ENCODE data around the gene ZNF554.
"Not testable (repeated sequence)": the region's sequence is repeated elsewhere in the genome, so short reads cannot be mapped to it uniquely, and the experiment has no call there.

ZNF554 gene

DNA sequence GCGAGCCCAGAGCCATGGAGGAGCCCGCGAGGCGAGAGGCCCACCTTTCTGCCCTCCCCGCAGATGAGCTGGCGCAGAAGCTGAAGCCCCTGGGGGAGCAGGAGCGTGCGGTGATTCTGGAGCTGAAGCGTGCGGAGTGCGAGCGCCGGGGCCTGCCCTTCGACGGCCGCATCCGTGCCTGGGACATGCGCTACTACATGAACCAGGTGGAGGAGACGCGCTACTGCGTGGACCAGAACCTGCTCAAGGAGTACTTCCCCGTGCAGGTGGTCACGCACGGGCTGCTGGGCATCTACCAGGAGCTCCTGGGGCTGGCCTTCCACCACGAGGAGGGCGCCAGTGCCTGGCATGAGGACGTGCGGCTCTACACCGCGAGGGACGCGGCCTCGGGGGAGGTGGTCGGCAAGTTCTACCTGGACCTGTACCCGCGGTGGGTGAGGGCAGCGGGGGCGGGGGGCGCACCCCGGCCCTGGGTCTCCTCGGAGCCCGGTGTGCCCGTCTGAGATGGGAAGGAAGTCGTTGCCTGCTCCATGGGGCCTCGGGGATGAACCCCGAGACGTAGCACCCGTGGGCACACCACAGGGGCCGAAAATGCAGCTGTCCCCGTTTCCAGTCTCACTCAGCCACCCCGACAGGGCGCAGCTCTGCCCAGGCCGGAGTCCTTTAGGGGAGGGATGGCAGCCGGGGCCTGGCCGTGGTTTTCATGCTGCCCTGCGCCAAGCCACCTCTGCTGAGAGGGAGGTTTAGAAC lies 12.1 kb upstream of the ZNF554 start:
- DNase-seq (ENCODE audit: low read depth in 2 of 2): no peak

DNA sequence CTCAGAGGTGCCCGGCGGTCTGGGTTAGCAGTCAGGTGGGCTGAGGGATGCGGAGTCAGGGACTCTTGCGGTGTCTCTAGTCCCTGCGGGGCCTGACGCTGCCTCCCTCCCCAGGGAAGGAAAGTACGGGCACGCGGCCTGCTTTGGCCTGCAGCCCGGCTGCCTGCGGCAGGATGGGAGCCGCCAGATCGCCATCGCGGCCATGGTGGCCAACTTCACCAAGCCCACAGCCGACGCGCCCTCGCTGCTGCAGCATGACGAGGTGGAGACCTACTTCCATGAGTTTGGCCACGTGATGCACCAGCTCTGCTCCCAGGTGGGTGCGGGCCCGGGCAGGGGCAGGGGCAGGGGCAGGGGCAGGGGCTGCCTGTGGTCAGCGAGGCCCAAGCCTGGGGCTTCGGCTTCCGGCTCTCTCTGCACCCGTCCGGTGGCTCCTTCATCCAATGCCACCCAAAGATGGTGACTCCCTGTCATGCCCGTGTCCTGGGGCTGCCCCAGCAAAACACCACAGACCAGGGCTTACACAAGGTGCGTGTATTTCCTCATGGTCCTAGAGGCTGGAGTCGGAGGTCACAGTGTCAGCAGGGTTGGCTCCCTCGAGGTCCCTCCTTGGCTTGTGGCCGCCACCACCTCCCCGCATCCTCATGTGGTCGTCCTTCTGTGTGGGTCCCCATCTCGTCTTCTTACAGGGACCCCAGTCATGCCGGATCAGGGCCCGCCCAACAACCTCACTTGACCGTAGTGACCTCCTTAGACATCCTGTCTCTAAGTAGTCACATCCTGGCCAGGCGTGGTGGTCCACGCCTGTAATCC lies 11.3 kb upstream of the ZNF554 start:
- no peak for DNase-seq (ENCODE audit: low read depth in 2 of 2)

DNA sequence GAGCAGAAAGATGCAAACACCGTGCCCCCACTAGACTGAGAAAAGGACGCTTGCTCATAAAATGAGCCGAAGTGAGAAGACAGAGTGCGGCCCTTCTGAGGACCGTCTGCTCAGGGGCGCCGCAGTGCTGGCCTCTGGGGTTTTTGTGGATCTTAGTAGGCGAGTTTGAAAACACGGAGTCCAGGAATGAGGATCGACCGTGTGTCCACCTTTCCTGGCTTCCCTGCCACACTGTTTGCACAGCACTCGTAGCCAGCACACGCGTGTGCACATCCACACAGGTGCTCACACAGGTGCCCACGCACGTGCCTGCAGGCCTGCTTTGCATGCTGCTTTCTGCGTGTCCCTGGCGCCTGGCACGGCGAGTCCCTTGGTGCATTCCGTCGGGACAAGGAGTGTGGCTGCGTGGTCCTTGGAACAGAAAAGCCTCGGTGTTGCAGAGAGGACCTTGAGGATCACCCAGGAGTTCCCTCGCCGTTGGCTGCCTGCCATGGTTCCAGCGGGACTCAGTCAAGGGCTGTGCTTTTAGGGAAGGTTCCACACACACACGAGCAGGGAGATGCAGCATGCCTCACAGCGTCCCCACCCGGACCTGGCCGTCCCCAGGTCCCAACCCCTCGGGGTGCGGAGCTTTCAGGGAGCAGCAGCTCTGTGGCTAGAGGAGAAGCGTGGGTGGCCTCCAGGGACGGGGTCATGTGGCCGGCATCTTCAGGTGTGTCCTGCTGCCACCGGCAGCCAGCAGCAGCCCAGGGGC lies 10.1 kb upstream of the ZNF554 start:
- DNase-seq (ENCODE audit: low read depth in 2 of 2): no peak

DNA sequence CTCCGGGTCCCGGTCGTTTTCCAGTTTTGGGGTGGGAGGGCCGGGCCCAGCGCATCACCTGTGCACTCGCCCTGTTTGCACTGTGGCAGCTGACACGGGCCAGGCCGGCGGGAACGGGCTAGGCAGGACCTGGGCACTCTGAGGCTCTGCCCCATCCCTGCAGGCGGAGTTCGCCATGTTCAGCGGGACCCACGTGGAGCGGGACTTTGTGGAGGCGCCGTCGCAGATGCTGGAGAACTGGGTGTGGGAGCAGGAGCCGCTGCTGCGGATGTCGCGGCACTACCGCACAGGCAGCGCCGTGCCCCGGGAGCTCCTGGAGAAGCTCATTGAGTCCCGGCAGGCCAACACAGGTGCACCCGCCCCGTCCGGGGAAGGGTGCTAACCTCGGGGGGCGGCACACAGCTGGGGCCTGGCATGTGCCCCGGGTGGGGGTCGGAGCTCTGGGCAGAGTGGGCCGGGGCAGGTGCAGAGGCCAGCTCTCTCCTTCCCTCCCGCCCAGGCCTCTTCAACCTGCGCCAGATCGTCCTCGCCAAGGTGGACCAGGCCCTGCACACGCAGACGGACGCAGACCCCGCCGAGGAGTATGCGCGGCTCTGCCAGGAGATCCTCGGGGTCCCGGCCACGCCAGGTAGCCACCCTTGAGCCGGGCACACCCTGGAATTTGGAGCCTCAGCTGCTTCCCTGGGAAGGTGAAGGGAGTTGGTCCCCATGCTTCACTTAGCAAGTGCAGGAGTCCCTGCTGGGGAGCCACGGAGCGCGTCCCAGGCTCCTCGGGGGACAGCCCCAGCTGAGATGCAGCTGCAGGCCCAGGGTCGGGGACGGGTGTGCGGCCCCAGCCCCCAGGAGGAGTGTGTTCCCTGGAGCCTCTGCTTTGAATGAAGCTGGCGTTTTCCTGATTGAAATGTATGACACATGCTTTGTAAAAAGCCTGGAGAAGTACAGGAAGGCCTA lies 9.3 kb upstream of the ZNF554 start:
- DNase-seq (ENCODE audit: low read depth in 2 of 2): no peak

DNA sequence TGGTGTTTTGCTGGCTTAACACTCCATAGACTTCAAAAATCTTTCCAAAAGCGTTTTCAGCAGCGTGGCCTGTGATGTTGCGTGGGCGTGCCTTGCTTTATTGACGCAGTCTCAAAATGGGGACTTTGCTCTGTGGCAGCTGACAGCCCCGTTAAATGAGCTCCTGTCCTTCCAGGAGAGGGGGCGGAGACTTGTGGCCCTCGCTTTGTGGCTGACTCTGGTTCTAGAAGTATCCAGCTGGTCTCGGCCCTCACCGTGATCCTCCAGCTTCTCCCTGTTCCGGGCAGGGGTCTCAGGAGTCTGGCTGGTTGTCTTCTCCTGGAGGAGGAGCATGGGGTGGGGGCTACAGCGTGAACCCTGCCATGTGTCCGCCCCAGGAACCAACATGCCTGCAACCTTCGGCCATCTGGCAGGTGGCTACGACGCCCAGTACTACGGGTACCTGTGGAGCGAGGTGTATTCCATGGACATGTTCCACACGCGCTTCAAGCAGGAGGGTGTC lies 8.4 kb upstream of the ZNF554 start:
- no peak for DNase-seq (ENCODE audit: low read depth in 2 of 2)

DNA sequence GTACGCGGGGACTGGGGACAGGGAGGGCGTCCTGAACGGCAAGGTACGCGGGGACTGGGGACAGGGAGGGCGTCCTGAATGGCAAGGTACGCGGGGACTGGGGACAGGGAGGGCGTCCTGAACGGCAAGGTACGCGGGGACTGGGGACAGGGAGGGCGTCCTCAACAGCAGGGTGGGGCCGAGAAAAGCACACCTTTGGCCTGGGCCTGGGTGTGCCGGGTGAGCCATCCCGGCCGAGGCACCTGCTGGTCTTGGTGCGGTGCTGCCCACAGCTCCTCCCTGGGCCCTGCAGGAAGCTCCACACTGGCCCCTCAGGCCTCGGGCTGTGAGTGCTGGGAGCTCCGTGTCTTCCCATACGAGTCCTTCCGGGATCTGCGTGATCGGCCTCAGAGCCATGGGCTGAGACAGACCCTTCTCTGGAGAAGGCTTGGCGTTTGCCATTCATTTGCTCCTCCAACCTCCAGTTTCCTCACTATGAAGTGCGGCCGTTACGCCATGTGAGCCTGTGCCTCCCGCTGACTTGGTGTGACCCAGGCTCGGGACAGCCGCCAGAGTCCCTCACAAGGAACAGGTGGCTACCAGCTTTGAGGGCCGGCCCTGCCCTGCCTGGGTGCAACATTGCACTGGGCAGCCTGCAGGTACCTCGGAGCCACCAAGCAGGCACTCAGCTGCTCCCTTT lies 7.8 kb upstream of the ZNF554 start:
- DNase-seq (ENCODE audit: low read depth in 2 of 2): no peak

DNA sequence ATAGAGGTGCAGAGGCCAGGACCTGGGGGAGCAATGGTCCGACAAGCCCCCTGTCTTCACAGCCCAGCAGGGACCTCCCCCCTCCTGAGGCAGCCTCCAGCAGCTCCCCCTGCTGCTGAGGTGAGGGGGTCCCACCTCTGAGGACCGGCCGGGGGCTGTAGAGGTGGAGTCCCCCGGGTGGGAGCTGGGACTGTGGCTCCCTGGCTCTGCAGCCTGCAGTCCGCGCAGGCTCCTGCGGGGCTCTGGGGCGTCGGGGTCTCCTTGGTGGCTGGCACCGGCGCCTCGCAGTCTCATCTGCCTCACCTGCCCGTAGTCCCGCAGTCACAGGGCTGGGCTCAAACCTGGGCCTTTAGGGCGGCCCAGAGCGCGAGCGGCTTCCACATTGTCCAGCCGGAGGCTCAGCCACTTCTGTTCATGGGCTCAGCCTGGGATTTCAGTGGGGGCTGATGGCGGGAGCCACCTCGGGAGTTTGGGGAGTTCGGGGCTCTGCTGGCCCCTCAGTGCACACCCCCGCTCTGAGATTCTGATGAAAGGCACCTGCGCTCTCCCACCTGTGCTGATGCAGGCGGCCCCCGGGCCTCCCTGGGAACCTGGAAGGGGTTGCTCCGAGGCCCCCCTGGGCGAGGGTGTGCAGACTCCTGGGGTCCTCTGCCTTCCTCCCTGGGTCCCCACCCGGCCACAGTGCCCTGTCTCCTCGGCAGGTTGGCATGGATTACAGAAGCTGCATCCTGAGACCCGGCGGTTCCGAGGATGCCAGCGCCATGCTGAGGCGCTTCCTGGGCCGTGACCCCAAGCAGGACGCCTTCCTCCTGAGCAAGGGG lies 7.0 kb upstream of the ZNF554 start:
- DNase-seq (ENCODE audit: low read depth in 2 of 2): no peak

DNA sequence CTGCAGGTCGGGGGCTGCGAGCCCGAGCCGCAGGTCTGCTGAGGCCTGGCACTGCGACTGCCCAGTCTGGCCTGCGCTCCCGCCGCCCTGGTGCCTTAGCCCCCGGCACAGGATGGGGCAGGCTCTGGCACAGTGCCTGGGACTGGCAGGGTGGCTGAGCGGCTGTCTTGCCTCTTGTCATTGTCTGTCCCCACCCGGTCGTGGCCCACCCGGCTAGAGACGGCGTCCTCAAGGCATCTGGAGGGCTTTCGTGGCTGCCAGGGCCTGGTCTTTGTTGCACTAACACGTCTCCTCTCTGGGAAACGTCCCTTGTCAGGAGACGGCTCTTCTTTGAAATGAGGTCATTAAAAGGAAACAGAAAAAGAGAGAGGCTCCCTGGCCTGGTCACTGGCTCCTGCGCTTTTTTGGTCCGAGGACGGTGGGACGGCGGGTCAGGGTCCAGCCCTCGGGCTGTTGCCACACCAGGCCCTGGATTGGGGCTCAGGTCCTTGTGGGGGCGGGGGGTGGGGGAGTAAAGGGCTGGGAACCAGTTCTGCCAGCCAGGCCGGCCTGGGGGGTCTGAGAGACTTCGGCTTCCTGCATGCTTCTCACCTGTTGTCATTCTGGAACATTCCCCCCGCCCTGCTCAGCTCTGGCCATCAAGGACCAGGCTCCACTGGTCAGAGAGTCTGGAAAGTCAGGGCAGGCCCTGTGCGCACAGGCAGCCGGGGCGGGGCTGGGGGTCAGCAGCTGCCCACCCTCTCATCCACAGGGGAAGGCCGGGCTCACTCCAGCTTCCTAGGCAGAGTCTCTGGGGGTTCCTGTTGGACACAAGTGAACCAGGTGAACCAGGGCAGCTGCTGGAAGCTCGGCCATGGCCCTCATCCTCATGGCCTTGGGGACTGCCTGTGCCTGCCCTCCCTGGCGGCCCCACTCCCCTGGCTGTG lies 6.2 kb upstream of the ZNF554 start:
- DNase-seq (ENCODE audit: low read depth in 2 of 2): no peak

DNA sequence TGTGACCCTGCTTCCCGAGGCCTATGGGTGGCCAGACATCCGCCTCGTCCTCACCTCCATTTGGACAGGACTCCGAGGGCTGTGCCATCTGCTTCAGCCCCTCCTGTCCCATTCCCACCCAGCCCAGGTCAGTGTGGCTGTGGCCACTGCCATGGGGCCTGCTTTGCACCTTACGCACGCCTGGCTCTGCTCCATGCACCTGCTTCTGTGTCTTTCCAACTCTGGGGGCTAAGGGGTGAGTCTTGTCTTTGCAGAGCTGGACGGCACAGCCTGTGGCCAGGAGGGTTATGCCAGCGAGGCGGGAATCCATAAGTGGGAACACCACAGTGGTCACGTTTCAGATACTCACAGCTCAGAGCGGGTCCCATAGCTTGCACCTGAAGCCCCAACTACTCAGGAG lies 5.2 kb upstream of the ZNF554 start:
- no peak for DNase-seq (ENCODE audit: low read depth in 2 of 2)

DNA sequence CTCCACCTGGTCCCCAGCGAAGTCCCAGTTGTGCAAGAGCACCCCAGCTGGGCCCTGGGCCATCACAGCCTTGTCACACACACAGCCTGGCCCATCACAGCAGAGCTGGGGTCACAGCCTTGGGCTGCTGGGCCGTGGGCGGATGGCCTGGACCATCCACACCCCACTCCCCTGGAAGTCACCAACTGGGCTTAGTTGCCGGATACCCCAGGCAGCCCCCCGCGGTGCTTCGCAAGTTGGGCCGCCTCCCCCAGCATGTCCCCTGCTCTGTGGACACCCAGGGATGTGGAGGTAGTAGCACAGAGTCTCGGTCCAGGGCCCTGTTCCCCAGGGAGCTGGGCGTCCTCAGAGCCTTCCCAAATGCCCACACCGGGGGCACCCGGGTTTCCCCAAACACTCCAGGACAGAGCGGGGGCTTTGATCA lies 4.5 kb upstream of the ZNF554 start:
- DNase-seq (ENCODE audit: low read depth in 2 of 2): no peak

DNA sequence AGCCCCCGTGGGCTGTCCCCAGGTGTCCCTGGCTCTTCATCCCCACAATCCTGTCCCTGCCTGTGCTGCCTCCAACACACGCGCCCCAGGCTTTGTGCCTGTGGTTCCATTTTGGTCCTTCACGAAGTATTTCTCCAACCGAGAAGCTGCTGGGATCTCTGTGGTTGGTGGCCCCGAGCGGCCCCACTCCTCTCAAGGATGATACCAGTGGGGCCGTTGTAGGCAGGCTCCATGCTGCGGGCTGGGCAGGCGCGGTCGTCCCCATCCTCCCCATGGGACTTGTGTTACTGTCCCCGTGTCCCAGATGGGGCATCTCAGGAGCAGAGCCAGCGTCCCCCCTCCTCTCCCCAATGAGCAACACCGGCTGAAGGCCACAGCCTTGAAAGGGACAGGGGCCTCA lies 3.7 kb upstream of the ZNF554 start:
- DNase-seq (ENCODE audit: low read depth in 2 of 2): no peak

DNA sequence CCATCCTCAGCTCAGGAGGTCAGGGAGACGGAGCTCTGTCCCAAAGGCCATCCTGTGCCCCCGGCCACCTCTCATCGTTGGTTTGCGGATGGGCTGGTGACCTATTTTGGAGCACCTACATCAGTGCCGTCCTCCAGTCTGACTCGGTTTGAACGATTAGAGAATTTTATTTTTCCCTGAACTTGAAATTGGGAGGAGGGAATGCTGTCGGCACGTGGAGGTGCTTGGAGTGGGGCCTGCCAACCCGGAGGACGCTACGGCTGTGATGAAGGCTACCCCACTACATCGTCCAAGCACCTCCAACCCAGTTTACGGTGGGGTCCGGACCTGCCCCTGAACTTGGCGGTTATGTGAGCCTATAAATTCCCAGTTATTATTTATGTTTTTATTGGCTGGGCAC lies 3.0 kb upstream of the ZNF554 start:
- no peak for DNase-seq (ENCODE audit: low read depth in 2 of 2)

DNA sequence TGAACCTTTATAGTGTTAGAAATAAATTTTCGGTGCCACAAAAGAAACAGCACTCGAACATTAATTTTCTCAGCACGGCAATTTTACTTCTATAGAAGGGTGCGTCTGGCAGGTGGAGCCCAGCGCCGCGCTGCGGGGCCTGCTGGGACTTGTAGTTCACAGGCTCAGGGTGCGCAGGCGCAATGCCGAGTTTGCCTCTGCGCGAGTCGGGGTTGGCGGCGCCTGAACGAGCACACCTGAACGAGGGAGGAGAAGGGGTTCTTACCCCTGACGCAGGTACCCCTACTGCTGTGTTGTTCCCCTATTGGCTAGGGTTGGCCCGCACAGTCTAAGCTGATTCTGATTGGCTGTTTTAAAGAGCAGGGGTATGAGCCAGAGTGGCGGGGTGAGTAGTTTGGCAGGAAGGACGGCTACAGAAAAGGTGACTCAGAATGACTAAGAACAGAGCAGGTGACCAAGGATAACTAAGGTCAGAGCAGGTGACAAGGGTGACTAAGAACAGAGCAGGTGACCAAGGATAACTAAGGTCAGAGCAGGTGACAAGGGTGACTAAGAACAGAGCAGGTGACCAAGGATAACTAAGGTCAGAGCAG lies 2.3 kb upstream of the ZNF554 start:
- not testable (repeated sequence) for DNase-seq (ENCODE audit: low read depth in 2 of 2)

DNA sequence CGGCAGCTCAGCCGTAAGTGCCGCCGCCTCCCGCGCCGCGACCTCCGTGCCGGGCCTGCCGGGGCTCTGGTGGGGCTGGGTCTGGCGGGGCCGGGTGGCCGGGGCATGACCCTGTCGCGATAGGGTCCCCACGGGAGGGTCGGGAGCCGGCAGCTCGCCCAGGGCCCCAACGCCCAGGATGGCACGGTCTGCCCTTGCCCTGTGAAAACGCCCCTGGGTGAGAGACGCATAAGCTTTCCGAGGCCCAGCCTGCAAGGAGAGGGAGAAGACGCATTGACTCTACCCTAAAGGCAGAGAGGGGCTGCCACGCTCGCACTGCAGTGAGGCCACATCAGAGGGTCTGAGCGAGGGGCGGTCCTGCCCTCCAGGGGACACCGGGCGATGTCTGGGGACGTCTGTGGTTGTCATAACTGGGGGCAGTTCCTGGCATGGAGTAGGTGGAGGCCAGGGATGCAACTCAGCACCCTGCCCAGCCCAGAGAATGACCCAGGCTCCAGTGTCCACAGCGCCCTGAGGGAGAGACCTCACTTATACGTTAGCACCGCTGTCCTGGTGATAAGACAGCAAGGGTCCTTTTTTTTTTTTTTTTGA lies 539 bp downstream of the ZNF554 start:
- DNase-seq (ENCODE audit: low read depth in 2 of 2): no peak

DNA sequence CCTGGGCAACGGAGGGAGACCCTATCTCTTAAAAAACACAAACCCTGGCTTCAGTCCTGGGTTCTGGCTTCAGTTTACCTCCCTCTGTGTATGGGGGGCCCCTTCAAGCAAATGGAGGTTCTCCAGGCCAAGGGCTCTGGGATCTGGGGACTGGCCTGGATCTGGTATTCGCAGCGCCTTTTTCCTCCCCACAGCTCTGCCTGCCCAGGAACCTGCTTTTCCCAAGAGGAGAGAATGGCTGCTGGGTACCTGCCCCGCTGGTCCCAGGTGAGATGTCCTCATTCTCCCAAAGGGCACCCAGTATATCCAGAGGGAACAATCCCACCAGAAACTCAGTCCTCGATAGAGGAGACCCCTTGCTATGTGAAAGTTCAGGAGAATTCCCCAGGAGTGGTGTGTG lies 3.2 kb downstream of the ZNF554 start:
- no peak for DNase-seq (ENCODE audit: low read depth in 2 of 2)

DNA sequence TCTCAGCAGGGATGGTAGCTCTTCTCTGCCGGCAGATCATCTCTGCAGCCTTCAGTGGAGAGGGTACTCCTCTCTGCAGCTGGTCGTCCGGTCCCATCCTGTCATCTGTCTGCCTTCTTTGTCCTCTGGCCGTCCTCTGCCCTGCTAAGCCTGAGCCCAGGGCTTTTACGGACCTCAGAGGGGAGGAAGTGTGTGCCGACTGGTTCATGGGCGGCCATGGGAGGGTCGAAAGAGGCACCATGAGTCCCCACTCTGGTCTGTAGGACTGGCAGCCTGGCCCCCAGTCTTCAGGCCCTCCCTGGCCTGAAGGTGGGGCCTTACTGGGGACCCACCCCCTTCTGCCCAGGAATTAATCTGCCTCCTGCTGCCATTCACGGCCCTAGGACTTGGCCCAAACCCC lies 4.0 kb downstream of the ZNF554 start:
- no peak for DNase-seq (ENCODE audit: low read depth in 2 of 2)

DNA sequence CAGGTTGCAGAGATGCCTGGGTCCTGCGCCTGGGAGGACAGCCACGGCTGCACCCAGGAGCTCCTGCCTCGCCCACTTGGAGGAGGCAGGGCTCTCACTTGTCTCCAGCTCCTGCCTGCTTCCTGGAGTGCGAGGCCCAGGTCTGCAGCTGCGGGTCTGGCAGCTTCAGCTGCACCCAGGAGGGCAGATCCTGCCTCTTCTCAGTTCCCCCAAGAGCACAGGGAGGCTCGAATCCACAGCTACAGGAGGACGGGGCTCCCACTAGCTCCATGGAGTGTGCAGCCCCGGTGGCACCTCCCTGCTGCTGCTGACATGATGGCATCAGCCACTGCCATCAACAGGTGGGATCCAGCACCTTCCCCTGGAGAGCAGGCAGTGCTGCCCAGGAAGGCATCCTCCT lies 4.5 kb downstream of the ZNF554 start:
- no peak for DNase-seq (ENCODE audit: low read depth in 2 of 2)

DNA sequence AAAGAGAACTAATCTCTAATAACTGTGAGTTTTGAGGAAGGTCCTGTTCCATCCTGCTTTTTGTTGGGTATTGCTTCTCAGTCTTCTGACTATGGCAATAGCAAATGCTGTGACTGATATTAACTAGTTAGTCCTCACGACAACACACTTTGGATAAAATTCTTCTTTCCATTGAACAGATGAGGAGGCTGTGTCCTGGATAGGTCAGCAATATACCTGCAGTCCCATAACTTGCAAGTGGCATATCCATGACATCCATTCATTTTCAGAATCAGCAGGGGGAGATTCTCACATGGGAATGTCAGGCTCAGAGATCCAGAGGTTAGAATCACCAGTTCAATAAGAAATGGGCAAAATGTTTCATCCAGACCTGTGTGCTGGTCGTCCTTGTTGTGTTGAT lies 7.4 kb downstream of the ZNF554 start:
- DNase-seq (ENCODE audit: low read depth in 2 of 2): no peak

Data from stimulated activated CD4-positive, alpha-beta T cell treated with anti-CD3 and anti-CD28 coated beads, Interleukin-1b, Interleukin-23, amount 100 ng/mL, for 1 hour (primary cell).